Measurements from ENCODE around the gene TRHDE. TPM values are rescaled to one million over a fixed set of nuclear protein-coding genes. Genes with fewer than 3 reads are reported as not detected.

TRHDE gene
- total and polyA plus RNA-seq, 5 donors, result 0.57 to 7.0 (median 3.8) TPM

GRCh38 chr12:72368298-72368697, 96.1 kb downstream of the TRHDE start:
- no peak for DNase-seq
- 88% methylated on average over 1 of the region's 1 CpG for WGBS
- no peaks in the 10 kb centered on the region for H3K4me1 ChIP-seq (ENCODE audit: control insufficient read depth, insufficient read depth, low read length)
- no peaks in the 10 kb centered on the region for H3K27me3 ChIP-seq (ENCODE audit: control insufficient read depth, insufficient read depth)
- no peak overlapping the region for H3K4me3 ChIP-seq (ENCODE audit: low read length)
- no peaks in the 10 kb centered on the region for H3K9me3 ChIP-seq (ENCODE audit: control insufficient read depth, low read length)
- H3K27ac ChIP-seq (ENCODE audit: low read length), result no peak overlapping the region
- intact Hi-C loops (cut with DNase I), result no loop called here
- ATAC-seq, result no peak

DNA sequence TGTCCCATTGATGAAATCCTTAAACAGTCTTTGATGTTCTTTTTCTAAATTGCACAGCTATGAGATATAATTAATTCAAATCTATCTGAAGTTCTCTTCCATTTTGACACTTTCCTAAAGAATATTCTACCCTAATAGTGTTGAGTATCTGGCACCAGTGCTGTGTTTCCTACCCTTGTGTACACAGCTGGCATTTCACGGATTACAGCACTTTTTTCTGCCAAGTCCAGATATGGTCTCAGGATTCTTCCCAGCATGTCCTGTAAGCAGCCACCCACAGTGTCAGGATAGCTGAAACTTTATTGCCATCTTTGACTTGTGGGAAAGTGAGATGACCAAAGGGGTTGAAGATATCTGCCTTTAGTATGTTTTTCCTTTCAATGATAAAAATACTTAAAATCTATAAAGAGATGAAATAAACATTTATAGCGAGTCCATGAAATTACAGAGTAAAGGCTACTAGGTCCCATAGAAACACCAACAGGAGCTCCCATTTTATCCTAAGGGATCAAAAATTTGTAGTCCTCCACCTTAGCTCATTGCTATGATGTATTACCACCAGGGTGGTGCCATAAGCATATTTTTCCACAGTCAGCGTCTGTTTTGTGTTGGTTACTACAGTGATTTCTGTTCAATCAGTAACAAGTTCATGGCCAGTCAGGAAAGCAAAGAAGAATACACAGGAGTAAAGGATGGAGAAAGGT, 96.7 kb downstream of the TRHDE start:
- no peaks in the 10 kb centered on the region for H3K4me1 ChIP-seq (ENCODE audit: control insufficient read depth, insufficient read depth, low read length)
- intact Hi-C loops (cut with DNase I), result no loop called here
- no peaks in the 10 kb centered on the region for H3K9me3 ChIP-seq (ENCODE audit: control insufficient read depth, low read length)
- no peak for ATAC-seq
- no peaks in the 10 kb centered on the region for H3K27me3 ChIP-seq (ENCODE audit: control insufficient read depth, insufficient read depth)
- no peak overlapping the region for H3K27ac ChIP-seq (ENCODE audit: low read length)
- 61% methylated on average over 3 of the region's 3 CpGs for WGBS
- H3K4me3 ChIP-seq (ENCODE audit: low read length), result no peak overlapping the region
- DNase-seq, result no peak

GRCh38 chr12:72369423-72369959, 97.3 kb downstream of the TRHDE start:
- H3K4me1 ChIP-seq (ENCODE audit: control insufficient read depth, insufficient read depth, low read length), result no peaks in the 10 kb centered on the region
- no peaks in the 10 kb centered on the region for H3K9me3 ChIP-seq (ENCODE audit: control insufficient read depth, low read length)
- H3K27me3 ChIP-seq (ENCODE audit: control insufficient read depth, insufficient read depth), result no peaks in the 10 kb centered on the region
- 39% methylated on average over 4 of the region's 4 CpGs for WGBS
- intact Hi-C loops (cut with DNase I), result no loop called here
- H3K4me3 ChIP-seq (ENCODE audit: low read length), result no peak overlapping the region
- ATAC-seq (no peak), DNase-seq (no peak)
- no peak overlapping the region for H3K27ac ChIP-seq (ENCODE audit: low read length)

GRCh38 chr12:72380441-72380840, 108.3 kb downstream of the TRHDE start:
- no peak for DNase-seq
- intact Hi-C loops (cut with DNase I), result no loop called here
- 80% methylated on average over 2 of the region's 2 CpGs for WGBS
- H3K27me3 ChIP-seq (ENCODE audit: control insufficient read depth, insufficient read depth), result no peaks in the 10 kb centered on the region
- H3K27ac ChIP-seq (ENCODE audit: low read length), result no peak overlapping the region
- ATAC-seq, result no peak
- H3K4me1 ChIP-seq (ENCODE audit: control insufficient read depth, insufficient read depth, low read length), result no peaks in the 10 kb centered on the region
- no peak overlapping the region for H3K4me3 ChIP-seq (ENCODE audit: low read length)
- no peaks in the 10 kb centered on the region for H3K9me3 ChIP-seq (ENCODE audit: control insufficient read depth, low read length)

DNA sequence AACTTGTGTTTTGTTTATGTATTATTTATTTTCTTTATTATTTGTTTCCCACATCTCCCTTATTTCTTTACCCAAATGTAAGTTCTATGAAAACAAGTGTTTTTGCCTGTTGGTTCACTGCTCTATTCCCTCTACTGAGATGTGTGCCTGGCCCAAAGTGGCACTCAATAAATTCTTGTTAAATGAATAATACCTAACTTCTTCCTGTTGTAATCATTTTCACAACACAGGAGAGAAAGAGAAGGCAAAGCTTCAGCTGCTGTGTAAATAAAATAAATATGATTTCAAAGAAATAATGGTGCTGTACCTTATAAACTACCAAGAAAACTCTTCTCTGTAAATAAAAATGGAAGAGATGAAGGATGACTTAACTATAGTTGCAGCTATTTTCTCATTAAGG, 116.2 kb downstream of the TRHDE start:
- intact Hi-C loops (cut with DNase I), result no loop called here
- ATAC-seq (no peak), DNase-seq (no peak)
- Histone ChIP-seq H3K27ac (ENCODE audit: low read length) (no peak overlapping the region), H3K4me1 (ENCODE audit: control insufficient read depth, insufficient read depth, low read length) (no peaks in the 10 kb centered on the region), H3K9me3 (ENCODE audit: control insufficient read depth, low read length) (no peaks in the 10 kb centered on the region), H3K4me3 (ENCODE audit: low read length) (no peak overlapping the region), H3K27me3 (ENCODE audit: control insufficient read depth, insufficient read depth) (no peaks in the 10 kb centered on the region)

DNA sequence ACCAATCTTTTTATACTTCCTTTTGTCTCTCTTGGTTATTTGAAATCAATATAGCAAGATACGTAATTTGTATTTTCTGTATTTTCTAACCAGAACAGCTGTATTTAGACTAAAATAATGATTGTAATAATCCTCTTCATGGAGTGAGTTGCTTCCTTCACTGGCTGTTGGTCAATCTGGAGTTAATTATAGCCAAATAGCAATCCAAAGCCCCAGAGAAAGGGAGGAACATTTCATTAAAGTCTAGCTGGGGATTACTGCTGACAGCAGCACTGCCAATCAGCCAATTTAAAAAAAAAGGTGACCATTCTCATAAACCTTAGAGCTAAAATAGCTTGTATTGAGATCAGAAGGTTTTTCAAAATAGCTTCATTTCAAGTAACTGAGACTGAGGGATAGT, 118.0 kb downstream of the TRHDE start:
- no peaks in the 10 kb centered on the region for H3K9me3 ChIP-seq (ENCODE audit: control insufficient read depth, low read length)
- no peak for ATAC-seq
- WGBS, result 88% methylated on average over 1 of the region's 1 CpG
- no peaks in the 10 kb centered on the region for H3K27me3 ChIP-seq (ENCODE audit: control insufficient read depth, insufficient read depth)
- DNase-seq, result no peak
- H3K4me3 ChIP-seq (ENCODE audit: low read length), result no peak overlapping the region
- no peaks in the 10 kb centered on the region for H3K4me1 ChIP-seq (ENCODE audit: control insufficient read depth, insufficient read depth, low read length)
- no peak overlapping the region for H3K27ac ChIP-seq (ENCODE audit: low read length)
- intact Hi-C loops (cut with DNase I), result no loop called here

- ATAC-seq (no peak), DNase-seq (no peak)
- intact Hi-C loops (cut with DNase I), result no loop called here
- Histone ChIP-seq H3K27me3 (ENCODE audit: control insufficient read depth, insufficient read depth) (no peaks in the 10 kb centered on the region), H3K9me3 (ENCODE audit: control insufficient read depth, low read length) (no peaks in the 10 kb centered on the region), H3K27ac (ENCODE audit: low read length) (no peak overlapping the region), H3K4me1 (ENCODE audit: control insufficient read depth, insufficient read depth, low read length) (no peaks in the 10 kb centered on the region), H3K4me3 (ENCODE audit: low read length) (no peak overlapping the region)
- WGBS, result 39% methylated on average over 2 of the region's 2 CpGs
These were observed 133.9 kb downstream of the TRHDE start for GRCh38 chr12:72406111-72406510.

- ATAC-seq (no peak), DNase-seq (no peak)
- Histone ChIP-seq H3K27ac (ENCODE audit: low read length) (no peak overlapping the region), H3K4me3 (ENCODE audit: low read length) (no peak overlapping the region), H3K27me3 (ENCODE audit: control insufficient read depth, insufficient read depth) (no peaks in the 10 kb centered on the region), H3K9me3 (ENCODE audit: control insufficient read depth, low read length) (no peaks in the 10 kb centered on the region), H3K4me1 (ENCODE audit: control insufficient read depth, insufficient read depth, low read length) (peaks cover 1% of the 10 kb centered on the region)
- intact Hi-C loops (cut with DNase I), result no loop called here
- 87% methylated on average over 7 of the region's 7 CpGs for WGBS
These were observed 160.0 kb downstream of the TRHDE start for GRCh38 chr12:72432037-72432604.

- no peaks in the 10 kb centered on the region for H3K27me3 ChIP-seq (ENCODE audit: control insufficient read depth, insufficient read depth)
- WGBS, result 76% methylated on average over 1 of the region's 1 CpG
- ATAC-seq (no peak), DNase-seq (no peak)
- H3K4me3 ChIP-seq (ENCODE audit: low read length), result no peak overlapping the region
- no peaks in the 10 kb centered on the region for H3K9me3 ChIP-seq (ENCODE audit: control insufficient read depth, low read length)
- peaks cover 1% of the 10 kb centered on the region for H3K4me1 ChIP-seq (ENCODE audit: control insufficient read depth, insufficient read depth, low read length)
- intact Hi-C loops (cut with DNase I), result no loop called here
- no peak overlapping the region for H3K27ac ChIP-seq (ENCODE audit: low read length)
These were observed 161.1 kb downstream of the TRHDE start for GRCh38 chr12:72433298-72433697.

GRCh38 chr12:72434999-72435398, 162.8 kb downstream of the TRHDE start:
- Histone ChIP-seq H3K4me3 (ENCODE audit: low read length) (no peak overlapping the region), H3K9me3 (ENCODE audit: control insufficient read depth, low read length) (no peaks in the 10 kb centered on the region), H3K4me1 (ENCODE audit: control insufficient read depth, insufficient read depth, low read length) (peaks cover 1% of the 10 kb centered on the region), H3K27ac (ENCODE audit: low read length) (no peak overlapping the region), H3K27me3 (ENCODE audit: control insufficient read depth, insufficient read depth) (no peaks in the 10 kb centered on the region)
- ATAC-seq (no peak), DNase-seq (no peak)
- WGBS, result 77% methylated on average over 1 of the region's 1 CpG
- intact Hi-C loops (cut with DNase I), result no loop called here

- no peak overlapping the region for H3K27ac ChIP-seq (ENCODE audit: low read length)
- no peaks in the 10 kb centered on the region for H3K4me1 ChIP-seq (ENCODE audit: control insufficient read depth, insufficient read depth, low read length)
- H3K4me3 ChIP-seq (ENCODE audit: low read length), result no peak overlapping the region
- 63% methylated on average over 2 of the region's 2 CpGs for WGBS
- ATAC-seq, result no peak
- H3K9me3 ChIP-seq (ENCODE audit: control insufficient read depth, low read length), result no peaks in the 10 kb centered on the region
- no peak for DNase-seq
- intact Hi-C loops (cut with DNase I), result no loop called here
- no peaks in the 10 kb centered on the region for H3K27me3 ChIP-seq (ENCODE audit: control insufficient read depth, insufficient read depth)
These were observed 170.0 kb downstream of the TRHDE start for GRCh38 chr12:72442217-72442616.
